Measurements from ENCODE around the gene SNRPN.
A peak's percentile ranks its signal among the peaks of the same experiment; 100 is the strongest.
"Not testable (repeated sequence)": the region's sequence is repeated elsewhere in the genome, so short reads cannot be mapped to it uniquely, and the experiment has no call there.

Gene SNRPN

DNA sequence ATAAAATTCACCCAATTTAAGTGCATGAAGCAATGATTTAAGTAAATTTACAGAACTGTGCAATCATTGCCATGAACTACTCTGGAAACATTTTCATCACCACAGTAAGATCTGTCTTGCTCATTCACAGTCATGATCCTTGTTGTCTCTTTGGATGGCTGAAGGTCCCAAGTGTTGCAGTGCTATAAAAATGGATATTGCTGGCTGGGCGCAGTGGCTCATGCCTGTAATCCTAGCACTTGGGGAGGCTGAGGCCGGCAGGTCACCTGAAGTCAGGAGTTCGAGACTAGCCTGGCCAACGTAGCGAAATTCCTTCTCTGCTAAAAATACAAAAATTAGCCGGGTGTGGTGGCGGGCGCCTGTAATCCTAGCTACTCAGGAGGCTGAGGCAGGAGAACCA lies 17.0 kb downstream of the SNRPN start:
- DNase-seq, result no peak

DNA sequence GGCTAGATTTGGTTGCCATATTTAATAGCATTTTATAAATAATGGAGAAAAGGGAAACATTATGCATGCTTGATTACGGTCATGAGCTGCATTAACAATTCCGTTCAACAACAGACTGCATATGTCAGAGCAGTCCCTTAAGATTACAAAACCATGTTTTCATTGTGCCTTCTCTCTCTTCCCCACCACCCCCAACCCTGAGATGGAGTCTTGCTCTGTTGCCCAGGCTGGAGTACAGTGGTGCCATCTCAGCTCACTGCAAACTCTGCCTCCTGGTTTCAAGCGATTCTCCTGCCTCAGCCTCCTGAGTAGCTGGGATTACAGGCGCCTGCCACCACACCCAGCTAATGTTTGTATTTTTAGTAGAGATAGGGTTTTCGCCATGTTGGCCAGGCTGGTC lies 17.9 kb downstream of the SNRPN start:
- not testable (repeated sequence) for DNase-seq

DNA sequence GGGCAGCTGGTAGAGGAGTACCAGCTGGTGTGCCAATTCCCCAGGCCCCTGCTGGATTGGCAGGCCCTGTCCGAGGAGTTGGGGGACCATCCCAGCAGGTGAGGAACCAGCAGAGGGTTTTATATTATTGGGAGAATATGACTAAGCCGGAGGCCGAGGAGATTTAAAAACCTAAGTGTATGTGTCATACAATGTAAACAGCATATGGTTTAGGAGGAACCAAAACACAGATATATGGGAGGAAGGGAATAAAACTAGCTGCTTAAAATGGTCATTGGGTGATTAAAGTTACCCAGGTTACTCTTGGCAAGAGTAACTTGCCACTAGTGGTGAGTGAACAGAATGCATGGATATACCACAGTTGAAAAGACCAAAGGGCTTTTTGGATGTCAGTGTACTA lies 22.1 kb downstream of the SNRPN start:
- no peak for DNase-seq

DNA sequence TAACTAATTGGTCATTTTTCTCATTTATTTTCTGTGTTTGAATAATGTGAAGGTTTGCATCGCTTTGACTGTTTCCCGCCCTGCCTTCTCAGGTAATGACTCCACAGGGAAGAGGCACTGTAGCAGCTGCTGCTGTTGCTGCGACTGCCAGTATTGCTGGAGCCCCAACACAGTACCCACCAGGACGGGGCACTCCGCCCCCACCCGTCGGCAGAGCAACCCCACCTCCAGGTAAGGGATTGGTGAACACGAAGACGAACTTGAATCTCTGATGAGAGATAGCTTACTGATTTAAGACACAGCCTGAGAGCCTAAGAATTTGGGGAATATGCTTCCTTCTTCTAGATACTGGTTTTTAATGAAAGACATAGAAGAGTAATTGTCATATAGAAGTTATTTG lies 22.9 kb downstream of the SNRPN start:
- no peak for DNase-seq

DNA sequence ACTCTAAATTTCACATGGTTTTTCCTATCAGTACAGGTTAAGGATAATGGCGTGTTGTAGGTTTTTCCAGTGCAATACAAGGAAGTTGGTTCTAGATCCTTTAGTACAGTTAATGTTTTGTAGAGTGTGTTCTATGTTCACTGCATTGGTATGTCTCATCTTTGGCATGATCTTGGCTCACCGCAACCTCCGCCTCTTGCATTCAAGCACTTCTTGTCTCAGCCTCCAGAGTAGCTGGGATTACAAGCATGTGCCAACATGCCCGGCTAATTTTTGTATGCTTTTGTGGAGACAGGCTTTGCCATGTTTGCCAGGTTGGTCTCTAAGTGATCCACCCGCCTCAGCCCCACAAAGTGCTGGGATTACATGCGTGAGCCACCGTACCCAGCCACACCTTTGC lies 30.4 kb downstream of the SNRPN start:
- DNase-seq, result no peak

DNA sequence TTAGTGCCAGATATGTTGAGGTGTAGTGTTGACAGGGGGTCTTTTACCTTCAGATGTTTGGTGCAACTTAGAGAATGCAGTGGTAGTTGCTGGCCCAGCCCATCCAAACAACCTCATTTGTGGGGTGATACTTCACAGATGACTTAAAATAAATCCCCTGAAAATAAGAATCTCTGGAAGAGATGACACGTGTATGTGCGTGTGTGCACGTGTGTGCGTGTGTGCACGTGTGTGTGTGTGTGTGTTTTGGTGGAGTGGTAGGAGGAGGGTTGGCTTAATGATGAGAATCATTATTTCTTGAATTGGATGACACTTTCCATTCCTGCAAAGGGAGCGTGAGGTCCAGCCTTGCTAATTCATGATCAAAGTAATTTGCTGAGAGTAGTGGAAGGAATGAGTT lies 31.9 kb downstream of the SNRPN start:
- no peak for DNase-seq

DNA sequence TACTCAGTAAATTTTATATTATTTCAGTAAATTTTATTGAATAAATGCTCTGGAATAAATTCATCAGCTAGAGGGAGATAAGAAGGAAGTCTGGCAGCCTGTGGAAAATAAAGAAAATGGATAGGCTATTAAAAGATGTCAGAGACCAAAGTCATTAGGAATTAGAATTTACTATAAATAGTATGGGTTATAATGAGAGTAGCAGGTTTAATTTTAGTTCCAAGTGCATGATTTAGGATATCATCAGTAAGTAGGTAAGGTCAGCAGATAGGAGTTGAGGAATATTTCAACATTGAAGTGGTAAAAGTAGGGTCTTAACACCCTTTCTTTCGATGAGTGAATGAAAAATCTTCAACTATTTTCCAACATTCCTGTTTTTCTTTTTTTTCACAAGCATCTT lies 64.6 kb downstream of the SNRPN start:
- no peak for DNase-seq

DNA sequence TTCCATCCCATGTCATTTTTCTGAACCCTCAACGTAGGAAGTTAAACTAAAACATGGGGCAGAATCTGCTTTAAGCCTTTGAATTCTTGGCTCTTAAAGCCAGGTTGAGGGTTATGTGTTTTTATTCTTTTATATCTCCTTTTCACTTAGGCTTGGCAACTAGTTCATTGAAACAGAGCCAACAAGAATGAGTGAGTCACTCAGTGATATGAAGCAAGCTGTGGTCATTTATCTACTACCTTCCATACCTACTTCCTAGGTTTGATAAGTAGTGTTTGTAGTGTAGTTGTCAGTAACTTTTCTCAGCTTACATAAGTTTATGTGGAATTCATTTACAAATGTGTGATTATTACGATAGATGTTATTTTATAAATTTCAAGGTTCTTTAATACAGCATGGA lies 67.4 kb downstream of the SNRPN start:
- DNase-seq, result peak; percentile 0

All from EL (cell line).